GM19397 (cell line): ENCODE data around the gene PARP15.
"Not testable (repeated sequence)": the region's sequence is repeated elsewhere in the genome, so short reads cannot be mapped to it uniquely, and the experiment has no call there.

ENCODE experiments used
- ATAC-seq: cut with Tn5 transposase; IDR thresholded peaks from one replicate; pipeline ENCODE4 v1.9.1; 2021; ENCODE audit warnings: mild to moderate bottlenecking, moderate library complexity; ENCODE audit not compliant: unreplicated experiment

Gene PARP15

DNA sequence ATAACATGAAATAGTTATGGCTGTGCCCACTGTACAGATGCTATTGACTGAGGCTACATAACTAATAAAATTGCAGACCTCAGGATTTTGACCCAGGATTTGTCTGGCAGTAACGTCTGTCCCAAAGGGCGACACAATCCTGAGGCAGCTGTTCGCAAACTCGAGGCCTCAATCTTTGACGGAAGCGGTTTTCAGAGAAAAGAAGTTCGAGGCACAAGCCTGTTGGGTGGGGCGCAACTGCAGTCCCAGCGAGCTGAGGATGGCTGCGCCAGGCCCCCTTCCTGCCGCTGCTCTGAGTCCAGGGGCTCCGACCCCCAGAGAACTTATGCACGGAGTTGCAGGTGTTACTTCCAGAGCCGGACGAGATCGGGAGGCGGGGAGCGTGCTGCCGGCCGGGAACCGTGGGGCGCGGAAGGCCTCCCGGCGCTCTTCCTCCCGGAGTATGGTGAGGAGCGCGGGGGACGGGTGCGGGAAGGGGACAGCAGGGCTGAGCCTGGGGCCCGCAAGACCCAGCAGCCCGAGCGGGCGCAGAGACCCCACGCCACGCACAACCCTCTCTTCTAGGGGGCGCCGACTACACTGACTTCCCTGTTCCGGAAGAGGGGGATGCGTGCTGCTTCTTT, at the start of gene PARP15:
PARP15 (plus strand) TSS at position 242 of the 623 bp plus-strand sequence; CDS start at position 260, 18 bp downstream.
- ATAC-seq: no peak

GRCh38 chr3:122530164-122530563, 47.3 kb upstream of the PARP15 start:
- ATAC-seq: no peak

DNA sequence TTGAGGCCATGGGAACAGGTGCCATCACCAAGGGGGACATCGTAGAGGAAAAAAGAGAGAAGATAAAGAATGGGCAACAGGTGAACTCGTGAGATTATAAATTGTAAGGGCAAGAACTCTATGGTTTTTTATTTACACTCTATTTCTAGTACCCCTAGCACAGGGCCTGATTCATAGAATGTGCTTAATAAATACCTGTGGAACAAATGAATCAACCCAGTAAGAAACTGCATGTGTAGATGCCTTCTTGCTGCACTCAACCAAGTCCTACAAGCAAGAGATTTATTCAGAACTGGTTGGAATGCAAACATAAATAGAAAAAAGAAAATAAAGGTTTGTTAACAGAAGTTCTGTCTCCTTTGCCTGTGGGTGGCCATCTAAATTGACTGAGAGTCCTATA, 44.0 kb upstream of the PARP15 start:
- ATAC-seq: no peak

DNA sequence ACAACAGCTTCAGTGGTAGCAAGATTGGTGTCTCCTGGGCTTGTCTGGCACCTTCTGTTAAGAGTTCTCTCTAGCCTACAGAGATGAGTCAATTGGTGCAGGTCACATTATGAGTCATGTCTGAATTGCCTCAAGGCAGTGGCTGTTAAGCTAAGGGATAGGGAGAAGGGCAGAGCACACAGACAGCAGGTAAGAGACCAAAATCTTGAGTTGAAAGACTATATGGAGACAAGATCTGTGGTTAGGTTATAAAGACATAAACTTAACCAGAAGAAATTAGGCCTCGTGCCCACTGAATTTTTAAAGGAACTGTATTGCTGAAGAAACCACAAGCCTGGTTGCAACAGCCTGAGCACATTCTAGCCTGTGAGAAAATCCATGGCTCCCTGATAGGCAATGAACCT, 43.5 kb upstream of the PARP15 start:
- peak; percentile 97 for ATAC-seq

DNA sequence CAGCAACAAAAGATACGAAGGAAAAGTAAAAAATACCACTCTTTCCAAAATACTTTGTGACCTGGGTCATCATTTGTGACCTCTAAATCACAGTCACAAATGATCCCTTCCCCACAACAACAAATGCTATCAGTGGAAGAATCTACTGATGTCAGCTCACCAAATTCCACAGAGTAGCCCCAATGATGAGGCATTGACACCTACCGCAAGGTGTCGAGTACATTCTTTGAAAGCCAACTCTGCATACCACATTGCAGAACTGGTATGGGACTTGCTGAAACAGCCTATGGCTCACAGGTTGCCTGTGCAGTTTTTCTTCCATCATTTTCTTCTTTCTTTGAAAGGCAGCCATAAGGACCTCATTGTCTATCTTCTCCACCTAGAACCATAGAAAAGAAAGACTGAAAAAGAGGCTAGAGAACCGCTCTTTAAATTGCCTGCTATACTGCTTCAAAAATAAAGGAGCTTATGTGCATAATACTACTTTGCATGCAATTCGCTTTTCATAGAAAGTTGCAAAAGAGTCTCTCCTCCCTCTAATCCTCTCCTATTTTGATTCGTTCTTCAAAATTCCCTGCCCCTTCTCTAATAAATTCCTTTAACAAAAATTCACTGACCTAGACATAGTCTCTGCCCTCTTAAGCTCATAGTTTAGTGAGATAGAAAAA, 41.4 kb upstream of the PARP15 start:
- no peak for ATAC-seq

DNA sequence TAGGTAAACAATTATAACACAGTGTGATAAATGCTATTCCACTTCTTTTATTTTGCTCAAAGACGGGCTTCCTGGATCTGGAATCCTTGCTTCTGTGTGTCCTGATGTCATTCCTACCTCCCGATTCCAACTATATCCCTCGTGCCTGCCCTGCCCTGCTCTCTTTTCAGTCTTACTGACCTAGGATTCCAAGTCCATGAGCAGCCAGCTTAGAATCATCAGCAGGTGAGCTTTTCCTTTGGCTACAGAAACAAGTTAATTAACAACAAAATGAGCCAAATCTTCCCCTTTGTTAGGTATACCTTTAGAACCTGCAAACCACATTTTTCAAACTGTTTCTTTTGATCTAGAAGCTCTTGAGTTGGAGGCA, 40.8 kb upstream of the PARP15 start:
- no peak for ATAC-seq

DNA sequence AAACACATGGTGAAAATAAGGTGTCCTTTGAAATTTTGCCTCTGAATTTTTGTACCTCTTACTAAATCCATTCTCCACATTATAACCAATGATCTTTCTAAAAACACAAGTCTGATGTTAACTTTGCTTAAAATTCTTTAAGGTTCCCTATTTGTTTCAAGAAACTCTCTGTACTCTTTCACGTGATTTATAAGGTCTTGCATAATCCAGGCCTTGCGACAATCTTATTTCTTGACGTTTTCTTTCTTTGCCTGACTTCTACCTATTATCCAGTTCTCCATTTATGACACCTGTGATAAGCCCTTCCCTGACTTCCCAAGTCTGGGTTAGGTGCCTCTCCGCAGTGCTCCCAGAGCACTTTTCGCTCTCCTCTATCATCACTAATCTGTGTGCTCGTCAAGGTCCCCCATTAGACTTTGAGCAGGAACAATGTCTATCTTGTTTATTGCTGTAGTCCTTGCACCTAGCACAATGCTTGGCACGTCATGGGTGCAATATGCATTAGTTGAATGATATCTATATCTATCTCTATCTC, 38.4 kb upstream of the PARP15 start:
- ATAC-seq: no peak

DNA sequence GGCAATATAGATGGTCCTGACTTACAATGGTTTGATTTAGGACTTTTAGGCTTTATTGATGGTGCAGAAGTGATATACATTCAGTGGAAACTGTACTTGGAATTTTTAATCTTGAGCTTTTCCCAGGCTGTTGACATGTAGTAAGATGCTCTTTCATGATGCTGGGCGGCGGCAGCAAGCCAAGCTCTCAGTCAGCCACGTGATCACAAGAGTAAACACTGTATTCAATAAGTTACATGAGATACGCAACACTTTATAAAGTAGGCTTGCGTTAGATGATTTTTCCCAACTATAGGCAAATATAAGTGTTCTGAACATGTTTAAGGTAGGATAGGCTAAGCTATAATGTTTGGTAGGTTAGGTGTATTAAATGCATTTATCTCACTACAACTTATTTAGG, 31.3 kb upstream of the PARP15 start:
- no peak for ATAC-seq

GRCh38 chr3:122548076-122548475, 29.4 kb upstream of the PARP15 start:
- no peak for ATAC-seq

DNA sequence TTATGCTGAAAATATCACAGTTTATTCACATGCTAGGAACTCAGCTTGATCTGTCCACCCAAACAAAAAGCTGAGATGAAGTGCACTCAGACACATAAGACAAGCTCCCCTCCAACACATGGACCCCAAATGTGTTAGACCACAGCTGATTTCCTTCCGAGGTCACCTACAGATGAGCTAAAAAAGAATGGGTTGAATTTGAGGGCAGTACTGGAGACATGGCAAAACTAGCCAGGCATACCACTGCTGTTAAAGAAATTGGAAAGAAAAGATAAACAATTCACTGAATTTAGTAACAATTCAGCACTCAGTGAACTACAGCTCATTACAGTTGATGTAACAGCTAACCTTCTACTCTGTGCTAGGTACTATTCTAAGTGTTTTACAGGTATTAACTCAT, 28.8 kb upstream of the PARP15 start:
- no peak for ATAC-seq

DNA sequence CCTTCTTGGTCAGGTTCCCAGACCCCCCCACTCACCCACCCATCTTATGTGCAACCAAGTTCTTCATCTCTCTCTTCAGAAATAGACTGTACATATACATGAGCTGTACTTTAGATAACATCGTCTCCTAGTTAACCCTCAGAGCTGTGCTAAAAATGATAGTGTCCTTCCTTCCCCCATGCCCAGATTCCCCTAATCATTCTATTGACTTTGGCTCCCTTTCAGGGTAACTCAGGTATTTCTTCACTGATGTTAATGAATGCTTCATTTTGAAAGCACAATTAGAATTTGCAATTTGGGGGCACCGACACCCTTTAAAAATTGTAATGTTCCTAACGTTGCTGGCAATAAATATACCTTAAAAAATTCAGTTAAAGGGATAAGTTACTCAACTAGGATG, 24.3 kb upstream of the PARP15 start:
- no peak for ATAC-seq

DNA sequence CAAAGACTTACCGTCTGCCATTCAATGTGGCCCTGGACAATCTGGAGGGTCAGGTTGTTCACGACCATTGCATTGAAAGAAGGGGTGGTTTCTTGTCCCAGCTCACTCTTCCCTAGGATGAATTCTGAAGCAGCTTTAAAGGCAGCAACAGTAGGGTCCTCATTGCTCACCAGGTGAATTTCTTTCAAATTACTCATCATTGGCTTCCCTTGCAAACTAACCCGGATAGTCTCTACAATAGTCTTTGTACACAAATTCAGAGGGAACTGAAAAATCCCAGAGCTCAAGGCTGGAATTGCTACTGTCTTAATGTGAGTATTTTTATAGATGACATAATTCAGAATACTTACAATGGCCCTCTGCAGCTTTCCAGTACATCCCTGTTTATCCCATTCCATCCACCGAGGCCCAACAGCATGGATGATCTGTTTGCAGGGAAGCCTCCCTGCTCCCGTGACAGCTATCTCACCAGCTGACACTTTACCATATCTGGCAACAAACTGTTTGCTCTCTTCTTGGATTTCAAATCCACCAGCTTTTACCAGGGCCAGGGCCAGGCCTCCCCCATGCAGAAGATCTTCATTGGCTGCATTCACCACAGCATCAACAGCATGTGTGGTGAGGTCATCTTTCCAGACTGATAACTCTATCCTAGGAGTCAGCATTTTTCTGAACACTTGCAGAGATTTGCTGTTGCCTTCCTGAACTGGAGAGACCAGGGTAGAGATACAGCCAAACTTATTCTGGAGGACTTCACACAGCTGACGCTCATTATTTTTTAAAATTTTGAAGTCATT, 22.0 kb upstream of the PARP15 start:
- ATAC-seq: no peak

DNA sequence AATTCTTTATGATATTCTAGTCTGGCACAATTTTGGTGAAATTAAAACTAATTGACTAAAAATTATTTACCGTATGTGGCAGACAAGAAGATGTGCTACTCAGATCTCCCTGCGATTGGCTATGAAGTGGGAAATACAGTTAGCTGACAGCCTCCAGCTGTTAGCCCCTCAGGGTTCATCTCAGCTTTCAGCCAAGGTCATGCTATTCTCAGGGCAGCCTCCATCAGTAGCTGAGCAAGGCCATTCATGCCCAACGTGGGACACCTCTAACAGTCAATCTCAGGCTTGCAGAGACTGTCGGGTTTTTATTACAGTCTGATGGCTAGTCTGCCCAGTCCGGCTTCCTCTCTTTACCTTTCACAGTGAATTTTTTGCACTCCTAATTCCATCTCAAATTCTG, 20.1 kb upstream of the PARP15 start:
- ATAC-seq: no peak

- ATAC-seq: no peak
Observed at GRCh38 chr3:122558605-122559004, 18.8 kb upstream of the PARP15 start.

- no peak for ATAC-seq
Observed at GRCh38 chr3:122559906-122560305, 17.5 kb upstream of the PARP15 start.

- ATAC-seq: no peak
Observed at GRCh38 chr3:122560680-122561079, 16.8 kb upstream of the PARP15 start.

GRCh38 chr3:122562923-122563716, 14.3 kb upstream of the PARP15 start:
- ATAC-seq: no peak

DNA sequence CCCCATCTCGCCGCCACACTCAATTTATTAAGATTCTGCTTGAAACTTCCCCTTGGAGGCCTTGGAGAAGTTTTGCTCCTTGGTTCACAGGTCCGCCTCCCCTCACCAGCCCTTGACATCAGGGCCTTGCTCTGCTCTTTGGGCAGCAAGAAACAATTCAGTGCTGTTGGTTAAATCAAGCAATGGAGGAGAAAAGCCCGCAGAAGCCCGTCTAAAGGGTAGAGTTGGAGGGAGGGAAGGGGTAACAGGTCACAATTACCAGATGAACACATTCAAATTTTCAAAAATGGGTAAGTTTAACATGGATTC, 13.8 kb upstream of the PARP15 start:
- ATAC-seq: peak; percentile 20

- peak; percentile 55 for ATAC-seq
Observed at GRCh38 chr3:122564155-122564912, 13.1 kb upstream of the PARP15 start, which contains the start of the genes DTX3L and PARP9. Gene DTX3L, plus strand, starts transcription at chr3:122564338. Its CDS starts 89 bp downstream, at chr3:122564427. Gene PARP9, minus strand, starts transcription at chr3:122564300. Its CDS starts 4,680 bp downstream, at chr3:122559620.

GRCh38 chr3:122568131-122568530, 9.3 kb upstream of the PARP15 start:
- not testable (repeated sequence) for ATAC-seq
